Neural progenitor cell (in vitro differentiated cells): ENCODE data around the gene SIPA1L2.

Source experiments
- EZH2phosphoT487 ChIP-seq: fragments of 200-600 bp; sonication (generic); IDR thresholded peaks from 2 replicates; pipeline ENCODE4 v1.6.1; 2017; ENCODE audit warnings: antibody characterized with exemption
- TF ChIP-seq, protein P1 (sequence below): fragments of 200-600 bp; sonication (generic); IDR thresholded peaks from 2 replicates; pipeline ENCODE4 v1.5.1; 2017; ENCODE audit warnings: antibody characterized with exemption, mild to moderate bottlenecking

DNA sequence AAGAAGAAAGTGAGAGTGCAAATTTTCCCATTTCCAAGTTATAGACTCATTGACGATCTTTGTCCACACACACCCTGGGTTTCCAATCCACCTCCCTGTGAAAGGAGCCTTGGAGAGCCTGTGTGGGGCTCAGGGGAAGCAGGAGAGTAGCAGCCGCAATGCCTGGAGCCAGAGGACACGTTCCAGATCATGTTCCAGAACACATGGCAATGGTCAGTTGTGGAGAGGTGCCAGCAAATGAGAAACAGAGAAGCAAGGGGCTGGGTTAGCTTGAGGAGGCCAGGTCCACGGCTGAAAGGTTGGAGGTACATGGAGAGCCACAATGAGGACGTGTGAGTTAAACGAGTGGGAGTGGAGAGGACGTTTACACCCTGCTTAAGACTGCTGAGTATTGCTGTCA lies 33.0 kb upstream of the SIPA1L2 start:
- TF ChIP-seq, protein P1, sequence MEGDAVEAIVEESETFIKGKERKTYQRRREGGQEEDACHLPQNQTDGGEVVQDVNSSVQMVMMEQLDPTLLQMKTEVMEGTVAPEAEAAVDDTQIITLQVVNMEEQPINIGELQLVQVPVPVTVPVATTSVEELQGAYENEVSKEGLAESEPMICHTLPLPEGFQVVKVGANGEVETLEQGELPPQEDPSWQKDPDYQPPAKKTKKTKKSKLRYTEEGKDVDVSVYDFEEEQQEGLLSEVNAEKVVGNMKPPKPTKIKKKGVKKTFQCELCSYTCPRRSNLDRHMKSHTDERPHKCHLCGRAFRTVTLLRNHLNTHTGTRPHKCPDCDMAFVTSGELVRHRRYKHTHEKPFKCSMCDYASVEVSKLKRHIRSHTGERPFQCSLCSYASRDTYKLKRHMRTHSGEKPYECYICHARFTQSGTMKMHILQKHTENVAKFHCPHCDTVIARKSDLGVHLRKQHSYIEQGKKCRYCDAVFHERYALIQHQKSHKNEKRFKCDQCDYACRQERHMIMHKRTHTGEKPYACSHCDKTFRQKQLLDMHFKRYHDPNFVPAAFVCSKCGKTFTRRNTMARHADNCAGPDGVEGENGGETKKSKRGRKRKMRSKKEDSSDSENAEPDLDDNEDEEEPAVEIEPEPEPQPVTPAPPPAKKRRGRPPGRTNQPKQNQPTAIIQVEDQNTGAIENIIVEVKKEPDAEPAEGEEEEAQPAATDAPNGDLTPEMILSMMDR = no peak
- no peak for TF ChIP-seq EZH2phosphoT487
